Measurements from ENCODE around the gene ACKR2. TPM values are rescaled to one million over a fixed set of nuclear protein-coding genes. Genes with fewer than 3 reads are reported as not detected.

ACKR2 gene, protein sequence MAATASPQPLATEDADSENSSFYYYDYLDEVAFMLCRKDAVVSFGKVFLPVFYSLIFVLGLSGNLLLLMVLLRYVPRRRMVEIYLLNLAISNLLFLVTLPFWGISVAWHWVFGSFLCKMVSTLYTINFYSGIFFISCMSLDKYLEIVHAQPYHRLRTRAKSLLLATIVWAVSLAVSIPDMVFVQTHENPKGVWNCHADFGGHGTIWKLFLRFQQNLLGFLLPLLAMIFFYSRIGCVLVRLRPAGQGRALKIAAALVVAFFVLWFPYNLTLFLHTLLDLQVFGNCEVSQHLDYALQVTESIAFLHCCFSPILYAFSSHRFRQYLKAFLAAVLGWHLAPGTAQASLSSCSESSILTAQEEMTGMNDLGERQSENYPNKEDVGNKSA
- polyA plus RNA-seq: not detected in 2 replicates
- polyA minus RNA-seq: not detected in 2 replicates

DNA sequence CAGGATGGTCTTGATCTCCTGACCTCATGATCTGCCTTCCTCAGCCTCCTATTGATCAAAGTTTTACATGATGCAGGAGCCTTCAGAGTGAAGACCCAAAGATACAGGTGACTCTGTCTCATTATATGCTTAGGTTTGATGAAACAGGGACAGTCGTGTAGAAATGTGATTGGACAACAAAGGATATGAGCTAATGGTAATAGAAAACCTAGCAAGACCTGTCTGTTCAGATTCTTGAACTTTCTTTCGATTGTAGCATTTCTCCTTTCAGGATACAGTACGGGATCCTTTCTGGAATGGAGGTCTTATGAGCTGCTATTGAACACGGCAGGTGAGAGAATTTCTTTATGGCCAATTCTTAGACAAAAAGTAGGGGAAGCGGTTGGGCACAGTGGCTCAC is at the start of gene ACKR2:
TSS of gene ACKR2 (plus strand) at position 244 of the 400 bp plus-strand sequence. CDS start 55,058 bp downstream, outside the sequence.
- H3K36me3 ChIP-seq (ENCODE audit: insufficient read depth, low read length): no peaks in the 10 kb centered on the region
- no peaks in the 10 kb centered on the region for H4K20me1 ChIP-seq (ENCODE audit: insufficient read depth)
- H3K9me2 ChIP-seq (ENCODE audit: insufficient read depth, low read length): no peaks in the 10 kb centered on the region
- no peak within 1 kb of the TSS for H3K4me3 ChIP-seq (ENCODE audit: low read length)
- no peaks in the 10 kb centered on the region for H3F3A ChIP-seq (ENCODE audit: insufficient read depth, low read length, poor library complexity, severe bottlenecking)
- H3K79me2 ChIP-seq (replicated peaks; ENCODE audit: insufficient read depth, low read length): no peaks in the 10 kb centered on the region
- no peak within 1 kb of the TSS for H3K27ac ChIP-seq (ENCODE audit: low read length)
- no peak within 1 kb of the TSS for H3K9ac ChIP-seq (ENCODE audit: low read length)
- no peak within 1 kb of the TSS for H3K4me2 ChIP-seq (ENCODE audit: low read length)
- no peak within 1 kb of the TSS for H2AFZ ChIP-seq (ENCODE audit: low read depth, low read length)
- TF ChIP-seq TAF1 (IDR thresholded peaks at IDR 0.05; ENCODE audit: low read depth) (no peak), RAD21 (conservative IDR thresholded peaks at IDR 0.05) (no peak), POLR2AphosphoS5 (IDR thresholded peaks at IDR 0.05) (no peak)
- TF ChIP-seq, protein P1, sequence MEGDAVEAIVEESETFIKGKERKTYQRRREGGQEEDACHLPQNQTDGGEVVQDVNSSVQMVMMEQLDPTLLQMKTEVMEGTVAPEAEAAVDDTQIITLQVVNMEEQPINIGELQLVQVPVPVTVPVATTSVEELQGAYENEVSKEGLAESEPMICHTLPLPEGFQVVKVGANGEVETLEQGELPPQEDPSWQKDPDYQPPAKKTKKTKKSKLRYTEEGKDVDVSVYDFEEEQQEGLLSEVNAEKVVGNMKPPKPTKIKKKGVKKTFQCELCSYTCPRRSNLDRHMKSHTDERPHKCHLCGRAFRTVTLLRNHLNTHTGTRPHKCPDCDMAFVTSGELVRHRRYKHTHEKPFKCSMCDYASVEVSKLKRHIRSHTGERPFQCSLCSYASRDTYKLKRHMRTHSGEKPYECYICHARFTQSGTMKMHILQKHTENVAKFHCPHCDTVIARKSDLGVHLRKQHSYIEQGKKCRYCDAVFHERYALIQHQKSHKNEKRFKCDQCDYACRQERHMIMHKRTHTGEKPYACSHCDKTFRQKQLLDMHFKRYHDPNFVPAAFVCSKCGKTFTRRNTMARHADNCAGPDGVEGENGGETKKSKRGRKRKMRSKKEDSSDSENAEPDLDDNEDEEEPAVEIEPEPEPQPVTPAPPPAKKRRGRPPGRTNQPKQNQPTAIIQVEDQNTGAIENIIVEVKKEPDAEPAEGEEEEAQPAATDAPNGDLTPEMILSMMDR (IDR thresholded peaks at IDR 0.05; ENCODE audit: poor library complexity, severe bottlenecking): no peak
- no peaks in the 10 kb centered on the region for H3K9me3 ChIP-seq (ENCODE audit: low read length)
- H3K27me3 ChIP-seq (ENCODE audit: insufficient read depth, low read depth, low read length): no peaks in the 10 kb centered on the region

DNA sequence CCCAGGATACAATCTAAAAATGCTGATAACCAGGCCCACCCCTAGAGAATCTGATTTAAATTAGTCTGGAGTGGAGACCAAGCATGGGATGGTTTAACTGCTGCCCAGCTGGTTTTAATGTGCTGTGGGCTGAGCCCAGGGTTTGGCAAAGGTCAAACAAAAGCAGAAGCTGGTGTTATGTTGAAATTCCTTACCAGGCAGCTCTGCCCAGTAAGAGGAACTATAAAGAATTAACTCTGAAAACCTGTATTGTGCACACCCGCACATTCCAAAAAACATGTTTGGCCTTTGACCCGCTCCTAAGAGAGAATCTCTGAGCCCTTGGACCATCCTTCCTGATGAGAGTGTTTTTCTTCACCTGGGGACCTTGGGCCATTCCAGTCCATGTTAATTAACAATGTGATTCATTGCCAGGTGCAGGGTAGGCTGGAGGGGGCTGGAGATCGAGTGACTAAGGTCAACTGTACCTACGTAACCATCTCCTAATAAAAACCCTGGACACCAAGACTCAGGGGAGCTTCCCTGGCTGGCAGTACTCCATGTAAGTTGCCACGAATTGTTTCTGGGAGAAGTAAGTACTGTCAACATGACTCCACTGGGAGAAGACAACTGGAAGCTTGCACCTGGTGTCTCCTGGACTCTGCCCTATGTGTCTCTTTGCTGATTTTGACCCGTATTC is 47.1 kb upstream of the ACKR2 start:
- H3K9me2 ChIP-seq (ENCODE audit: insufficient read depth, low read length): no peaks in the 10 kb centered on the region
- H3K27ac ChIP-seq (ENCODE audit: low read length): no peak overlapping the region
- no peaks in the 10 kb centered on the region for H4K20me1 ChIP-seq (ENCODE audit: insufficient read depth)
- H3K9ac ChIP-seq (ENCODE audit: low read length): no peak overlapping the region
- no peak overlapping the region for H3K4me3 ChIP-seq (ENCODE audit: low read length)
- no peaks in the 10 kb centered on the region for H3K36me3 ChIP-seq (ENCODE audit: insufficient read depth, low read length)
- H2AFZ ChIP-seq (ENCODE audit: low read depth, low read length): no peak overlapping the region
- H3K4me2 ChIP-seq (ENCODE audit: low read length): no peak overlapping the region
- TF ChIP-seq MXI1 (conservative IDR thresholded peaks at IDR 0.05; ENCODE audit: poor library complexity, severe bottlenecking): no peak
- TF ChIP-seq EZH2 (IDR thresholded peaks at IDR 0.05; ENCODE audit: borderline replicate concordance, insufficient read depth, low read length, poor library complexity, severe bottlenecking): no peak
- no peak for TF ChIP-seq SMC3 (conservative IDR thresholded peaks at IDR 0.05; ENCODE audit: poor library complexity)
- no peaks in the 10 kb centered on the region for H3K79me2 ChIP-seq (replicated peaks; ENCODE audit: insufficient read depth, low read length)
- H3K27me3 ChIP-seq (ENCODE audit: insufficient read depth, low read depth, low read length): no peaks in the 10 kb centered on the region
- H3K9me3 ChIP-seq (ENCODE audit: low read length): no peaks in the 10 kb centered on the region
- H3F3A ChIP-seq (ENCODE audit: insufficient read depth, low read length, poor library complexity, severe bottlenecking): no peaks in the 10 kb centered on the region

DNA sequence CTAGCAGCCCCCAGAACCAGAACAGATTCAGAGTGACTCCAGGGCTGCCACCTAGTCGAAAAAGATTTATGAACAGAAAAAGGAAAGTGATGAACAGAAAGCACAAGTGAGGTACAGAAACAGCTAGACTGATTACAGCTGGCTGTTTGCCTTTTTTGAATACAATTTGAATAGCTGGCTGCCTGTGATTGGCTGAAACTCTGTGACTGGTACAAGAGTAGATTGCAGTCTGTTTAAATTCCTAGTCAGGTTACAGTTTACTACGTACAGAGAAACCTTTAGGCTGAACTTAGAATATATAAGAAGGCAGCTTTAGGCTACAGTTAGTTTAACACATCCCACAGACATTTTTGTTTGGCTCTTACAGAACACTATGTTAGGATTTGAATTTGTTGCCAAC is 46.2 kb upstream of the ACKR2 start:
- Histone ChIP-seq H3K9ac (ENCODE audit: low read length) (no peak overlapping the region), H2AFZ (ENCODE audit: low read depth, low read length) (no peak overlapping the region), H3K4me3 (ENCODE audit: low read length) (no peak overlapping the region), H3K9me2 (ENCODE audit: insufficient read depth, low read length) (no peaks in the 10 kb centered on the region), H3F3A (ENCODE audit: insufficient read depth, low read length, poor library complexity, severe bottlenecking) (no peaks in the 10 kb centered on the region), H3K27ac (ENCODE audit: low read length) (no peak overlapping the region), H4K20me1 (ENCODE audit: insufficient read depth) (no peaks in the 10 kb centered on the region), H3K9me3 (ENCODE audit: low read length) (no peaks in the 10 kb centered on the region), H3K36me3 (ENCODE audit: insufficient read depth, low read length) (no peaks in the 10 kb centered on the region), H3K4me2 (ENCODE audit: low read length) (no peak overlapping the region), H3K79me2 (replicated peaks; ENCODE audit: insufficient read depth, low read length) (no peaks in the 10 kb centered on the region), H3K27me3 (ENCODE audit: insufficient read depth, low read depth, low read length) (no peaks in the 10 kb centered on the region)
- TF ChIP-seq EP300 (conservative IDR thresholded peaks at IDR 0.05; ENCODE audit: poor library complexity, severe bottlenecking) (no peak), EZH2 (IDR thresholded peaks at IDR 0.05; ENCODE audit: borderline replicate concordance, insufficient read depth, low read length, poor library complexity, severe bottlenecking) (no peak), MXI1 (conservative IDR thresholded peaks at IDR 0.05; ENCODE audit: poor library complexity, severe bottlenecking) (no peak), POLR2AphosphoS5 (IDR thresholded peaks at IDR 0.05) (no peak), TAF1 (IDR thresholded peaks at IDR 0.05; ENCODE audit: low read depth) (no peak), RAD21 (conservative IDR thresholded peaks at IDR 0.05) (no peak), SMC3 (conservative IDR thresholded peaks at IDR 0.05; ENCODE audit: poor library complexity) (no peak)
- TF ChIP-seq, protein P2, sequence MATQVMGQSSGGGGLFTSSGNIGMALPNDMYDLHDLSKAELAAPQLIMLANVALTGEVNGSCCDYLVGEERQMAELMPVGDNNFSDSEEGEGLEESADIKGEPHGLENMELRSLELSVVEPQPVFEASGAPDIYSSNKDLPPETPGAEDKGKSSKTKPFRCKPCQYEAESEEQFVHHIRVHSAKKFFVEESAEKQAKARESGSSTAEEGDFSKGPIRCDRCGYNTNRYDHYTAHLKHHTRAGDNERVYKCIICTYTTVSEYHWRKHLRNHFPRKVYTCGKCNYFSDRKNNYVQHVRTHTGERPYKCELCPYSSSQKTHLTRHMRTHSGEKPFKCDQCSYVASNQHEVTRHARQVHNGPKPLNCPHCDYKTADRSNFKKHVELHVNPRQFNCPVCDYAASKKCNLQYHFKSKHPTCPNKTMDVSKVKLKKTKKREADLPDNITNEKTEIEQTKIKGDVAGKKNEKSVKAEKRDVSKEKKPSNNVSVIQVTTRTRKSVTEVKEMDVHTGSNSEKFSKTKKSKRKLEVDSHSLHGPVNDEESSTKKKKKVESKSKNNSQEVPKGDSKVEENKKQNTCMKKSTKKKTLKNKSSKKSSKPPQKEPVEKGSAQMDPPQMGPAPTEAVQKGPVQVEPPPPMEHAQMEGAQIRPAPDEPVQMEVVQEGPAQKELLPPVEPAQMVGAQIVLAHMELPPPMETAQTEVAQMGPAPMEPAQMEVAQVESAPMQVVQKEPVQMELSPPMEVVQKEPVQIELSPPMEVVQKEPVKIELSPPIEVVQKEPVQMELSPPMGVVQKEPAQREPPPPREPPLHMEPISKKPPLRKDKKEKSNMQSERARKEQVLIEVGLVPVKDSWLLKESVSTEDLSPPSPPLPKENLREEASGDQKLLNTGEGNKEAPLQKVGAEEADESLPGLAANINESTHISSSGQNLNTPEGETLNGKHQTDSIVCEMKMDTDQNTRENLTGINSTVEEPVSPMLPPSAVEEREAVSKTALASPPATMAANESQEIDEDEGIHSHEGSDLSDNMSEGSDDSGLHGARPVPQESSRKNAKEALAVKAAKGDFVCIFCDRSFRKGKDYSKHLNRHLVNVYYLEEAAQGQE (IDR thresholded peaks at IDR 0.05; ENCODE audit: borderline replicate concordance): no peak
- TF ChIP-seq, protein P1 (IDR thresholded peaks at IDR 0.05; ENCODE audit: poor library complexity, severe bottlenecking): no peak

Data from neural cell (in vitro differentiated cells).